Glutamatergic neuron (in vitro differentiated cells): ENCODE measurements around the gene RSRC1. TPM values are rescaled to one million over a fixed set of nuclear protein-coding genes. Genes with fewer than 3 reads are reported as not detected.
"Not testable (repeated sequence)": the region's sequence is repeated elsewhere in the genome, so short reads cannot be mapped to it uniquely, and the experiment has no call there.

Experiments used
- DNase-seq: peaks from one replicate; pipeline ENCODE4 v3.0.0; 2022
- H3K27ac Mint-ChIP-seq: one replicate; pipeline ENCODE4 v1.8.0; 2020; ENCODE audit warnings: mild to moderate bottlenecking, mixed read lengths, inconsistent platforms; ENCODE audit not compliant: unreplicated experiment
- H3K27me3 Mint-ChIP-seq: one replicate; pipeline ENCODE4 v1.8.0; 2020; ENCODE audit warnings: mild to moderate bottlenecking, moderate library complexity, mixed read lengths, inconsistent platforms; ENCODE audit not compliant: unreplicated experiment
- H3K36me3 Mint-ChIP-seq: one replicate; pipeline ENCODE4 v1.8.0; 2020; ENCODE audit warnings: mild to moderate bottlenecking, mixed read lengths, inconsistent platforms; ENCODE audit not compliant: unreplicated experiment
- H3K4me1 Mint-ChIP-seq: one replicate; pipeline ENCODE4 v1.8.0; 2020; ENCODE audit warnings: mild to moderate bottlenecking, low read depth, mixed read lengths, inconsistent platforms; ENCODE audit not compliant: unreplicated experiment
- H3K4me3 Mint-ChIP-seq: one replicate; pipeline ENCODE4 v1.8.0; 2020; ENCODE audit warnings: mild to moderate bottlenecking, mixed read lengths, inconsistent platforms; ENCODE audit not compliant: unreplicated experiment
- H3K9me3 Mint-ChIP-seq: one replicate; pipeline ENCODE4 v1.8.0; 2020; ENCODE audit warnings: mild to moderate bottlenecking, moderate library complexity, mixed read lengths, inconsistent platforms; ENCODE audit not compliant: unreplicated experiment
- CTCF ChIP-seq: fragments of 200-600 bp; sonication (generic); IDR thresholded peaks from one replicate; pipeline ENCODE4 v1.5.0; 2021; ENCODE audit not compliant: partially characterized antibody, unreplicated experiment
- long read RNA-seq: library from polyadenylated mRNA; unstranded; transcript quantifications from one replicate; pipeline ENCODE4 v2.0.0, GENCODE V29; 2020; ENCODE audit not compliant: unreplicated experiment
- total RNA-seq: library from RNA; stranded (reverse); fragmentation: NEBNext Ultra II Directional; extraction: Animal tissue kit (Norgen Biotek cat#: 25700); gene quantifications from one replicate; pipeline ENCODE4 v1.2.1, GENCODE V29; 2021; ENCODE audit not compliant: unreplicated experiment

RSRC1 gene
- 93.9 TPM for total RNA-seq
- long read RNA-seq, partial matches to known transcripts = 10 of 29 reads
- long read RNA-seq, other reads (novel, unspliced or antisense) = 10 of 29 reads

- Mint-ChIP-seq H3K4me1 (peaks cover 29% of the 10 kb centered on the region), H3K9me3 (peaks cover 41% of the 10 kb centered on the region), H3K27me3 (peaks cover 38% of the 10 kb centered on the region), H3K36me3 (peaks cover 3% of the 10 kb centered on the region), H3K27ac (peak within 1 kb of the TSS; percentile 99), H3K4me3 (peak within 1 kb of the TSS; percentile 94)
- DNase-seq = peak; percentile 93
- TF ChIP-seq CTCF = no peak
Observed at GRCh38 chr3:158109804-158110657, at the start of gene RSRC1. Gene RSRC1 (plus strand): TSS chr3:158110089. CDS start chr3:158122105, 12,016 bp downstream.

- H3K27me3 Mint-ChIP-seq, H3K36me3 Mint-ChIP-seq: not testable (repeated sequence)
Observed at GRCh38 chr3:158065574-158065973, 44.3 kb upstream of the RSRC1 start.

GRCh38 chr3:158072790-158073189, 37.1 kb upstream of the RSRC1 start:
- no peak overlapping the region for H3K27ac Mint-ChIP-seq
- DNase-seq = no peak
- H3K27me3 Mint-ChIP-seq = no peaks in the 10 kb centered on the region
- no peak for TF ChIP-seq CTCF
- no peaks in the 10 kb centered on the region for H3K9me3 Mint-ChIP-seq
- no peak overlapping the region for H3K4me3 Mint-ChIP-seq
- no peaks in the 10 kb centered on the region for H3K4me1 Mint-ChIP-seq
- no peaks in the 10 kb centered on the region for H3K36me3 Mint-ChIP-seq

More at GRCh38 chr3:158065574-158065973, 44.3 kb upstream of the RSRC1 start:
- not testable (repeated sequence) for H3K27ac Mint-ChIP-seq, H3K9me3 Mint-ChIP-seq, H3K4me1 Mint-ChIP-seq, DNase-seq, H3K4me3 Mint-ChIP-seq

GRCh38 chr3:158074591-158074990, 35.3 kb upstream of the RSRC1 start:
- Mint-ChIP-seq H3K27me3 (no peaks in the 10 kb centered on the region), H3K4me1 (no peaks in the 10 kb centered on the region), H3K4me3 (no peak overlapping the region), H3K36me3 (no peaks in the 10 kb centered on the region), H3K9me3 (no peaks in the 10 kb centered on the region), H3K27ac (no peak overlapping the region)
- DNase-seq = no peak
- TF ChIP-seq CTCF = no peak

GRCh38 chr3:158079599-158079998, 30.3 kb upstream of the RSRC1 start:
- Mint-ChIP-seq H3K9me3 (no peaks in the 10 kb centered on the region), H3K27me3 (peaks cover 2% of the 10 kb centered on the region), H3K36me3 (no peaks in the 10 kb centered on the region), H3K4me1 (no peaks in the 10 kb centered on the region), H3K4me3 (no peak overlapping the region), H3K27ac (no peak overlapping the region)
- no peak for TF ChIP-seq CTCF
- DNase-seq = no peak
